DND-41 (cell line): ENCODE measurements around the gene SIGLEC7.

Source experiments
- ATAC-seq: fragments of 200-7000 bp; cut with Tn5 transposase; 3 replicates; pipeline ENCODE4 v1.9.1; 2021; ENCODE audit warnings: low read depth; ENCODE audit not compliant: insufficient read depth
- DNase-seq: peaks from one replicate; pipeline ENCODE4 v3.0.0-alpha.2; 2020
- H2AFZ ChIP-seq: 2 replicates; pipeline ENCODE4 v1.6.0; 2012; ENCODE audit warnings: low read depth, low read length
- H3K27ac ChIP-seq: 2 replicates; pipeline ENCODE4 v1.5.1; 2012; ENCODE audit warnings: low read length, inconsistent platforms
- H3K27me3 ChIP-seq: fragments of 200-600 bp; sonication (generic); 2 replicates; pipeline ENCODE4 v1.6.0; 2012; ENCODE audit warnings: low read length, mild to moderate bottlenecking, inconsistent platforms; ENCODE audit not compliant: insufficient read depth, poor library complexity
- H3K36me3 ChIP-seq: 2 replicates; pipeline ENCODE4 v1.5.1; 2012; ENCODE audit warnings: low read length, inconsistent platforms; ENCODE audit not compliant: insufficient read depth
- H3K4me1 ChIP-seq: 2 replicates; pipeline ENCODE4 v1.5.1; 2012; ENCODE audit warnings: mild to moderate bottlenecking, low read length; ENCODE audit not compliant: insufficient read depth
- H3K4me2 ChIP-seq: 2 replicates; pipeline ENCODE4 v1.6.0; 2012; ENCODE audit warnings: mild to moderate bottlenecking, moderate library complexity, low read length, inconsistent platforms; ENCODE audit not compliant: insufficient read depth
- H3K4me3 ChIP-seq, 2 experiments: fragments of 200-600 bp in 1 of 2; shearing (Covaris generic) in 1 of 2; 2 replicates each; pipeline ENCODE4 v1.5.1; 2012 to 2016; ENCODE audit warnings: inconsistent platforms in 2 of 2, low read length in 2 of 2, mild to moderate bottlenecking in 2 of 2, low read depth in 1 of 2, moderate library complexity in 1 of 2
- H3K79me2 ChIP-seq: 2 replicates; pipeline ENCODE4 v1.6.0; 2012; ENCODE audit warnings: low read length, inconsistent platforms; ENCODE audit not compliant: insufficient read depth
- H3K9ac ChIP-seq: 2 replicates; pipeline ENCODE4 v1.6.0; 2012; ENCODE audit warnings: low read depth, mild to moderate bottlenecking, inconsistent platforms, low read length, moderate library complexity
- H3K9me3 ChIP-seq: 2 replicates; pipeline ENCODE4 v1.5.1; 2012; ENCODE audit warnings: low read length, moderate library complexity, mild to moderate bottlenecking, inconsistent platforms; ENCODE audit not compliant: insufficient read depth, severe bottlenecking
- H4K20me1 ChIP-seq: 2 replicates; pipeline ENCODE4 v1.6.0; 2012; ENCODE audit warnings: low read length; ENCODE audit not compliant: insufficient read depth
- EZH2 ChIP-seq: IDR thresholded peaks from 3 replicates; pipeline ENCODE4 v1.6.1; 2012; ENCODE audit warnings: borderline replicate concordance, low read depth, mild to moderate bottlenecking, moderate library complexity, low read length, inconsistent platforms; ENCODE audit not compliant: severe bottlenecking
- TF ChIP-seq, protein P1 (sequence below): IDR thresholded peaks from 2 replicates; pipeline ENCODE4 v1.5.1; 2012; ENCODE audit warnings: borderline replicate concordance, low read length, moderate library complexity, mild to moderate bottlenecking; ENCODE audit not compliant: poor library complexity, severe bottlenecking; ENCODE audit errors: extremely low read depth

Gene SIGLEC7

DNA sequence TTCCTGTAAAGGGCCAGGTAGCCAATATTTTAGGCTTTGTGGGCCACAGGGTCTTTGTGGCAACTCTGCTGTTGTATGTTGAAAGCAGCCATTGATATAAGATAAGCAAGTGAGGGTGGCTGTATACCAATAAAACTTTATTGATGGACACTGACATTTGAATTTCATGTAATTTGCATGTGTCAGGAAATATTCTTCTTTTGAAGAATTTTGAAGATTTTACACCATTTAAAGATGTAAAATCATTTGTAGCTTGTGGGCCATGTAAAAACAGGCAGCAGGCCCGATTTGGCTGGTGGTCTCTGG is 31.5 kb upstream of the SIGLEC7 start:
- H3K9ac ChIP-seq: no peak overlapping the region
- ATAC-seq (no peak), DNase-seq (no peak)
- peaks cover 9% of the 10 kb centered on the region; the same call in 1 of the 2 replicates for H4K20me1 ChIP-seq
- H3K9me3 ChIP-seq: no peaks in the 10 kb centered on the region
- H3K79me2 ChIP-seq: peaks cover 25% of the 10 kb centered on the region
- H3K4me3 ChIP-seq: no peak overlapping the region
- no peak overlapping the region for H3K4me2 ChIP-seq
- TF ChIP-seq, protein P1, sequence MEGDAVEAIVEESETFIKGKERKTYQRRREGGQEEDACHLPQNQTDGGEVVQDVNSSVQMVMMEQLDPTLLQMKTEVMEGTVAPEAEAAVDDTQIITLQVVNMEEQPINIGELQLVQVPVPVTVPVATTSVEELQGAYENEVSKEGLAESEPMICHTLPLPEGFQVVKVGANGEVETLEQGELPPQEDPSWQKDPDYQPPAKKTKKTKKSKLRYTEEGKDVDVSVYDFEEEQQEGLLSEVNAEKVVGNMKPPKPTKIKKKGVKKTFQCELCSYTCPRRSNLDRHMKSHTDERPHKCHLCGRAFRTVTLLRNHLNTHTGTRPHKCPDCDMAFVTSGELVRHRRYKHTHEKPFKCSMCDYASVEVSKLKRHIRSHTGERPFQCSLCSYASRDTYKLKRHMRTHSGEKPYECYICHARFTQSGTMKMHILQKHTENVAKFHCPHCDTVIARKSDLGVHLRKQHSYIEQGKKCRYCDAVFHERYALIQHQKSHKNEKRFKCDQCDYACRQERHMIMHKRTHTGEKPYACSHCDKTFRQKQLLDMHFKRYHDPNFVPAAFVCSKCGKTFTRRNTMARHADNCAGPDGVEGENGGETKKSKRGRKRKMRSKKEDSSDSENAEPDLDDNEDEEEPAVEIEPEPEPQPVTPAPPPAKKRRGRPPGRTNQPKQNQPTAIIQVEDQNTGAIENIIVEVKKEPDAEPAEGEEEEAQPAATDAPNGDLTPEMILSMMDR: no peak
- no peak for TF ChIP-seq EZH2
- H2AFZ ChIP-seq: no peak overlapping the region
- peaks cover 6% of the 10 kb centered on the region for H3K36me3 ChIP-seq
- H3K4me1 ChIP-seq: peaks cover 25% of the 10 kb centered on the region
- H3K27me3 ChIP-seq: peaks cover 10% of the 10 kb centered on the region
- no peak overlapping the region for H3K27ac ChIP-seq

DNA sequence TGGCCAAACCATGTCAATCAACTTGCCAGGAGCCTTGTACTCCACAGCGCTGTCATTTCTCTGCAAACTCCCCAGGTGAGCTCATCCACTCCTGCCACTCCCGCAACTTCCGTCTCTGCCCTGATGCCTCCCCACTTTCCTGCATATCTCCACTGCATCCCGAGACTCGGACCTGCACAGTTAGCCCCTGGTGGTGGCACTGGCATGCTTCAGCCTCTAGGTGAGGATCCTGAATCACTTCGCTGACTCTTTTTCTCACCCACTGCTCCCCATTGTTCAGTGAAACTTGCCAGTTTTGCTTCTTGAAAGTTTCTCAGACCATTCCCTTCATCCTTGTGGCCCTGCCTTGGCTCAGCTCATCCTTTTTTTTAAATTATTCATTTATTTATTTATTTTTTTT is 30.5 kb upstream of the SIGLEC7 start:
- Histone ChIP-seq H3K36me3 (no peaks in the 10 kb centered on the region), H3K9ac (no peak overlapping the region), H3K9me3 (no peaks in the 10 kb centered on the region), H3K79me2 (peaks cover 16% of the 10 kb centered on the region), H3K4me3 (no peak overlapping the region), H4K20me1 (peaks cover 3% of the 10 kb centered on the region; the same call in 1 of the 2 replicates), H3K4me1 (peaks cover 18% of the 10 kb centered on the region), H3K27me3 (peaks cover 10% of the 10 kb centered on the region), H2AFZ (no peak overlapping the region), H3K4me2 (no peak overlapping the region), H3K27ac (no peak overlapping the region)
- no peak for ATAC-seq
- no peak for DNase-seq
- no peak for TF ChIP-seq EZH2
- TF ChIP-seq, protein P1: peak; percentile 14

DNA sequence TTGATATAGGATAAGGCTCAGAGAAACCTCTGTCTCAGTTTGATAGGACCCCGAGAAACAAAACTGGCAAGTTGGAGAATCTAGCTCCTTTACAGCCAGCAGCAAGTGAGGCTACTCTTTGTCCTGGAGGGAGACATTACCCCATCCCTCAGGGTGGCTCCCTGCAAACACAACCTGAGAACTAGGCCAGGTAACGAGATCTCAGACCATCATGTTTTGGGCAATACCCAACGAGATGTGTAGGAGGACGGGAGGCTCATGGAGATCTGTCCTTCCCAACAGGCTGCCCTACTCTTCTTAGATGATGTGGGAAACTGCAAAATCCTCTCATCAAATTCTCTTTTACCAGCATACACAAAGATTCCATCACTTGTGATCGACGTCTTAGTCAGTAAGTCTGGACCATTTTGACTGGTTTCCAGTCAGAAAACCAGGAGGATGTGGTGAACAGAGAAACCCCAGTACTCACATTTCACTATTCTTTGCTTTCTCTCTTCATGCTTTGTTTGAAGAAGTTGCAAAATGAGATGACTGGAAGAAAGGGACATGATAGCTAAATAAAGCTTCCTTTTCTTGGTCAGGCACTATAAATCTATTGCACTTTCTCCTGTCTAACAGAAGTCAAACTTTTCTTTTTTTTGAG is 27.9 kb upstream of the SIGLEC7 start:
- TF ChIP-seq, protein P1: no peak
- no peak for TF ChIP-seq EZH2
- no peaks in the 10 kb centered on the region for H3K4me1 ChIP-seq

More for the DNA sequence above, 27.9 kb upstream of the SIGLEC7 start:
- H4K20me1 ChIP-seq: no peaks in the 10 kb centered on the region
- no peak overlapping the region for H3K4me3 ChIP-seq
- H3K79me2 ChIP-seq: no peaks in the 10 kb centered on the region
- no peak overlapping the region for H3K27ac ChIP-seq
- no peaks in the 10 kb centered on the region for H3K36me3 ChIP-seq
- no peak for DNase-seq
- no peak overlapping the region for H3K4me2 ChIP-seq
- H3K27me3 ChIP-seq: peaks cover 13% of the 10 kb centered on the region
- no peak overlapping the region for H2AFZ ChIP-seq
- no peak for ATAC-seq
- H3K9me3 ChIP-seq: no peaks in the 10 kb centered on the region
- H3K9ac ChIP-seq: no peak overlapping the region
